D721Med (cell line): Measurements from ENCODE around the gene ELOVL5.
"Not testable (repeated sequence)": the region's sequence is repeated elsewhere in the genome, so short reads cannot be mapped to it uniquely, and the experiment has no call there.

ENCODE experiments used
- DNase-seq: peaks from one replicate; pipeline ENCODE4 v3.0.0; 2011; ENCODE audit warnings: low spot score; ENCODE audit not compliant: insufficient read length
- FAIRE-seq: peaks from 2 replicates; lab custom pipeline; 2011; peaks lifted over from hg19 to GRCh38; lab: Jason Lieb, UNC
- TF ChIP-seq, protein P1 (sequence below): IDR thresholded peaks from 2 replicates; pipeline ENCODE4 v1.5.1; 2012; ENCODE audit warnings: mild to moderate bottlenecking, control low read depth; ENCODE audit not compliant: insufficient read depth; ENCODE audit errors: missing control alignments

ELOVL5 gene, protein sequence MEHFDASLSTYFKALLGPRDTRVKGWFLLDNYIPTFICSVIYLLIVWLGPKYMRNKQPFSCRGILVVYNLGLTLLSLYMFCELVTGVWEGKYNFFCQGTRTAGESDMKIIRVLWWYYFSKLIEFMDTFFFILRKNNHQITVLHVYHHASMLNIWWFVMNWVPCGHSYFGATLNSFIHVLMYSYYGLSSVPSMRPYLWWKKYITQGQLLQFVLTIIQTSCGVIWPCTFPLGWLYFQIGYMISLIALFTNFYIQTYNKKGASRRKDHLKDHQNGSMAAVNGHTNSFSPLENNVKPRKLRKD

DNA sequence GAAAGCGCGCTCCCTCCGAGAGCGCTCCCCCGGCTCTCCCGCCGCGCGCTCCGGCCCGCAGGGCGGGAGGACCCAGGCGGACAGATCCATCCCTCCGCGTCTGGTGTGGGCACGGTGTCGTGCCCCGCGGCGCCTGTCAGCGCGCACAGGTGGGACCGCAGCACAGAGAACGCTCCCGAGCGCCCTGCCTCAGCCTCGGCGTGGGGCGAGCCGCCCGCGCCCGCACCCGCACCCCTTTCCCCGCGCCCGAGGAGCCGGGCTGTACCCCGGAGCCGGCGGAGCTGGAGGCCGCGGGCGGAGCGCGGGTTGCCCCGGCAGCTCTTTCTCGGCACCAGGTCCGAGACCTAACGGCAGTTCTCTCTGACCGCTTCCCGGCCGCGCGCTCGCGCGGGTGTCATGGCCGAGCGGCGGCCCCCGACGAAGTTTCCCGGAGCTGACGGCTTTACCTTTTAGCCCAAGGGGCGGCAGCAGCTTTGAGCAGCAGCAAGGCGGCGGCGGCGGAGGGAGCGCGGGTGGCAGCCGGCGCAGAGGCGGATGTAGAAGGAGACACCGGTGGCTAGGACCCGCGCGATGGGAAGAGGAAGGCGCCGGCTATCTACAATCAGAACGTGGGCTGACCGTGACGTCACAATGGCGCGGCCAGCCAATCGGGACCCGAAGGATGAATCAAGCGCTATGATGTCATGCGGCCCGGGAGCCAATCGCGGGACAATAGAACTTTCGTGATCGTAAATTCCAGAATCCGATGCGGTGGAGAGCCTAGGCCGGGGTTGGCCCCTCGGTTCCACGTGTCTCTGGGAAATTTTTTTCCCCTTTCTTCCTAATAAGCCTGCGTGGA, at the start of gene ELOVL5:
TSS of gene ELOVL5 (minus strand) at position 580 of the 838 bp plus-strand sequence. CDS start 53,251 bp downstream, outside the sequence.
- DNase-seq, result peak; percentile 43
- FAIRE-seq, result no peak
- TF ChIP-seq, protein P1, sequence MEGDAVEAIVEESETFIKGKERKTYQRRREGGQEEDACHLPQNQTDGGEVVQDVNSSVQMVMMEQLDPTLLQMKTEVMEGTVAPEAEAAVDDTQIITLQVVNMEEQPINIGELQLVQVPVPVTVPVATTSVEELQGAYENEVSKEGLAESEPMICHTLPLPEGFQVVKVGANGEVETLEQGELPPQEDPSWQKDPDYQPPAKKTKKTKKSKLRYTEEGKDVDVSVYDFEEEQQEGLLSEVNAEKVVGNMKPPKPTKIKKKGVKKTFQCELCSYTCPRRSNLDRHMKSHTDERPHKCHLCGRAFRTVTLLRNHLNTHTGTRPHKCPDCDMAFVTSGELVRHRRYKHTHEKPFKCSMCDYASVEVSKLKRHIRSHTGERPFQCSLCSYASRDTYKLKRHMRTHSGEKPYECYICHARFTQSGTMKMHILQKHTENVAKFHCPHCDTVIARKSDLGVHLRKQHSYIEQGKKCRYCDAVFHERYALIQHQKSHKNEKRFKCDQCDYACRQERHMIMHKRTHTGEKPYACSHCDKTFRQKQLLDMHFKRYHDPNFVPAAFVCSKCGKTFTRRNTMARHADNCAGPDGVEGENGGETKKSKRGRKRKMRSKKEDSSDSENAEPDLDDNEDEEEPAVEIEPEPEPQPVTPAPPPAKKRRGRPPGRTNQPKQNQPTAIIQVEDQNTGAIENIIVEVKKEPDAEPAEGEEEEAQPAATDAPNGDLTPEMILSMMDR, result no peak

DNA sequence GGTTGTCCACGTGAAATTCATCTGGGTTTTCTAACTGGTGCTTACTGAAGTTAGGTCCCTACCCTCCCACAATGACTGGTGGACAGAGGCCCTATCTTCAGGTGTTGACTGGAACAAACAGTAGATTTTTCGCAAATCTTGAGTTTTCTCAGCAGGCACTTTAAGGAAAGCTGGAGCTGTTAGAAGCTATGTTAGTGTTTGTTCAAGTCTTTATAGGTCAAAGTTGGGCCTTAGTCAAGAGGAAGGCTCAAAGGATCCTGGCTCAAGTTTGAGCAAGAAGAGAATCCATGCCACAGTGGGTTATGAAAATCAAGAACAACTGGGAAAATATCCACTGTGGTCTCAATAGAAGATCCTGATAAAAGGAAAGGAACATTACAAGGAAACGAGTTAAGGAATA, 48.5 kb upstream of the ELOVL5 start:
- DNase-seq (no peak), FAIRE-seq (no peak)
- TF ChIP-seq, protein P1, result no peak

DNA sequence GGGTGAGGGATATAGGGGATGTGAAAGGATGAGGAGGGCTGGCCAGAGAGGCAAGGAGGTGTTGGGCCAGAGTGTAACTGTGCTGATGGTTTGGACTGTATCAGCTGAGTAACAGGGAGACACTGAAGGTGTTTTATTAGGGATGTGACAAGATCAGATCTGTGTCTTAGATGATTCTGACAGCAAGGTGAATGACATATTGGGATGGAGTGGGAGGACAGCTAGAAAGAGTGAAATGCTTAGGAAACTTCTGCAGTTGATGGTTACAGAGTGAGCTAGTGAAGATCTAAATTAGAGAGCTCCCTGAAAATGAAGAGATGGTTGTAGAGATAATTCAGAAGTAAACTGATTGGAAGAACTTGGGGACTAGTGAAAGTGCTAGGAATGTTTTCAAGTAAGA, 47.2 kb upstream of the ELOVL5 start:
- no peak for FAIRE-seq
- TF ChIP-seq, protein P1, result no peak
- DNase-seq, result no peak

DNA sequence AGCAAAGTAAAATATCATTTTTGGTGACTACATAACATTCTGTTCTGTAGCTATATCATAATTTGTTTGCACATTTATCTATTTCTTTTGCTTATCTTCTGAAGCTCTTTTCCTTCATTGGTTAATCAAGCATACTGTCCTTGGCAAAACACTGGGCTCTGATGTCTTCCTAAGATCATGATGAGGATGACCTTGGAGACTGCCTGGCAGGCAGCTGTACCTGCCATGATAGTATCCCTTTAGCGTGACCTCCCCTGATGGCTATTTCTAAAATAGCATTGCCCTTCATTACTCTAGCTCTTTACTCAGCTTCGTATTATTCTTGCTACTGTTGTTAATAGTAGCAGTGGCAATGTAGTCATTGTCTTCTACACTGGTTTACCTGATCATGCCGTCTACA, 46.0 kb upstream of the ELOVL5 start:
- TF ChIP-seq, protein P1, result no peak
- no peak for FAIRE-seq
- no peak for DNase-seq

DNA sequence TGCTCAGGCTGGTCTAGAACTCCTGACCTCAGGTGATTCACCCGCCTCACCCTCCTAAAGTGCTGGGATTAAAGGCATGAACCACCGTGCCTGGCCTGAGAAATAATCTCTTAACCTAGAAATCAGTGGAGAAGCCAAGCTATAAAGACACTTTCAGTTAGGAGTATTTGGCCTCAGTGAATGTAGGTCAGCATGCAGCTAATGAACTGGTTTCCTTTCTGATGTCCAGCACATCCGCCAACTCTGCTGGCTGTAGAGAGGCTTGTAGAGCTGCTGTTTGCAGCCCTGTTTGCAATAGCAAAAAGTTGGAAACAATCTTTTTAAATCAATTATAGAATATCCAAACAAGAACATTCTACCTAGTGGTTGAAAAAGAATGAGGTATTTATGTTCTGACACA, 42.4 kb upstream of the ELOVL5 start:
- FAIRE-seq, result no peak
- TF ChIP-seq, protein P1, result no peak
- DNase-seq, result no peak

DNA sequence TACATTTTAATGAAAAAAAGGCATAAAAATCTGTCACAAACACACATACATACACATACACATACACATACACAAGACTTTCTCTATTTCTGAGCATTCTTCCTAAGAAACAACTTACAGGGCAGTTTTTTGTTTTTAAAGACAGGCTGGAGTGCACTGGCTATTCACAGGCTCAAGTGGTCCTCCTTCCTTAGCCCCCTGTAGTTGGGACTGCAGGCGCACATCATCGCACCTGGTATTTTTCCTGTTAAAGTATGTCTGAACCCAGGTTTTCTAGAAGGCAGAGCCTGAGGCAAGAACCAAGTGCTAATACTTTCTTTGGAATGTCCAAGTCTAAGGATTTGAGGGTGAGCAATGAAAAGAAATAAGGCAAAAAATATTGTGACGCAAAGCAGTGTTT, 41.3 kb upstream of the ELOVL5 start:
- TF ChIP-seq, protein P1, result no peak
- no peak for FAIRE-seq
- DNase-seq, result no peak

DNA sequence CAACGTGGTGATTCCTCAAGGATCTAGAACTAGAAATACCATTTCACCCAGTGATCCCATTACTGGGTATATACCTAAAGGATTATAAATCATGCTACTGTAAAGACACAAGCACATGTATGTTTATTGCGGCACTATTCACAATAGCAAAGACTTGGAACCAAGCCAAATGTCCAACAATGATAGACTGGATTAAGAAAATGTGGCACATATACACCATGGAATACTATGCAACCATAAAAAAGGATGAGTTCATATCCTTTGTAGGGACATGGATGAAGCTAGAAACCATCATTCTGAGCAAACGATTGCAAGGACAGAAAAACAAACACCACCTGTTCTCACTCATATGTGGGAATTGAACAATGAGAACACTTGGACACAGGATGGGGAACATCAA, 39.9 kb upstream of the ELOVL5 start:
- FAIRE-seq, DNase-seq: not testable (repeated sequence)
